Measurements from ENCODE around the gene NR1D1.

NR1D1 gene

DNA sequence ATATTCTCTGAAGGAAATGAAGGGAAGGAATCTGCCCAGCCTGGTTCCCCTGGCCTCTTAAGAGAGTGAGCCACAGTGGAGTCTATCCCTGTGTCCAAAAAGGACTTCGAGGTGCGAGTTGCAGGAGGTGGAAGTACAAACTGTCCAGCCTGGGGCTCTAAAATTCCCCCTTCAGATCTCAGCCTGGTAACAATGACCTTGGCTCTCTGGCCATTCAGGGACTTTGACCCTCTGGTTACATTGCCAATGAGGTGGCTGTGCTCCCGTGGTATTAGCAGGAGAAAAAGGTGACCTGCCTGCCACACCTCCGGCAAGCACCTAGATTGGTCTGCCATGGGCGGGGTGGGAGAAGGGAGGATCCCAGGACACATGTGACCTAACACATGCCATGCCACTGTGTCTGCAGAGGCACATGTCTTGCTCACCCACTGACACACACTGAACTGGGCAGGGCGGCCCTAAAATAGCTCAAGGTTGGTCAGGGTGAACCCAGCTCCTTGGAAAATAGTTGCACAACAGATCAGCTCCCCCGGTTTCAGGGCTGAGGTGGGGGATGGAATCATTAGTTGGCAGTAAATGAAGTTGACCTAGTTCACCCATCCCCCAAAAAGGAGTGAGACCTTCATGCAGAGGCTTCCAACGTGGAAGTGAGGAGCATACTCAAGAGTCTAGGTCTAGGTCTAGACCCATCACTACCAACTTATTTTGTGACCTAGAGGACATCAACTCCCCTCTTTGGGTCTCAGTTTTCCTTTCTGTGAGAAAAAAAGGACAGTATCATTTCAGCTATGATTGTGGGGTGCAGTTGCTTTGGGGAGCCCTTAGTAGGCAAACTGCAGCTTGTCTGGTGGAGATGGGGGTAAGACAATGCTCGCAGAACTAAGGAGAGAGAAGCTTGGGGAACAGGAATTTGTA lies 2.2 kb downstream of the NR1D1 start:
- Histone ChIP-seq H3K27ac (ENCODE audit: low read depth, low read length) (peak overlapping the region; percentile 42), H3K79me2 (ENCODE audit: control insufficient read depth, low read length) (no peaks in the 10 kb centered on the region), H4K20me1 (ENCODE audit: control insufficient read depth, insufficient read depth, low read depth, low read length) (no peaks in the 10 kb centered on the region), H3K4me1 (ENCODE audit: control insufficient read depth, low read length) (peaks cover 64% of the 10 kb centered on the region), H3K9me2 (replicated peaks; ENCODE audit: control insufficient read depth, low read length) (no peaks in the 10 kb centered on the region), H3F3A (ENCODE audit: control insufficient read depth, insufficient read depth) (no peaks in the 10 kb centered on the region), H3K36me3 (ENCODE audit: control insufficient read depth, low read length) (peaks cover 23% of the 10 kb centered on the region), H3K9me3 (ENCODE audit: control insufficient read depth, insufficient read depth, low read length) (no peaks in the 10 kb centered on the region), H3K27me3 (ENCODE audit: control insufficient read depth, low read length) (peaks cover 9% of the 10 kb centered on the region), H3K4me3 (ENCODE audit: low read length) (peak overlapping the region; percentile 74), H3K4me2 (ENCODE audit: low read length) (peak overlapping the region; percentile 92)
- TF ChIP-seq EZH2phosphoT487 (IDR thresholded peaks at IDR 0.05; ENCODE audit: borderline replicate concordance, low read length) = no peak
- TF ChIP-seq, protein P1, sequence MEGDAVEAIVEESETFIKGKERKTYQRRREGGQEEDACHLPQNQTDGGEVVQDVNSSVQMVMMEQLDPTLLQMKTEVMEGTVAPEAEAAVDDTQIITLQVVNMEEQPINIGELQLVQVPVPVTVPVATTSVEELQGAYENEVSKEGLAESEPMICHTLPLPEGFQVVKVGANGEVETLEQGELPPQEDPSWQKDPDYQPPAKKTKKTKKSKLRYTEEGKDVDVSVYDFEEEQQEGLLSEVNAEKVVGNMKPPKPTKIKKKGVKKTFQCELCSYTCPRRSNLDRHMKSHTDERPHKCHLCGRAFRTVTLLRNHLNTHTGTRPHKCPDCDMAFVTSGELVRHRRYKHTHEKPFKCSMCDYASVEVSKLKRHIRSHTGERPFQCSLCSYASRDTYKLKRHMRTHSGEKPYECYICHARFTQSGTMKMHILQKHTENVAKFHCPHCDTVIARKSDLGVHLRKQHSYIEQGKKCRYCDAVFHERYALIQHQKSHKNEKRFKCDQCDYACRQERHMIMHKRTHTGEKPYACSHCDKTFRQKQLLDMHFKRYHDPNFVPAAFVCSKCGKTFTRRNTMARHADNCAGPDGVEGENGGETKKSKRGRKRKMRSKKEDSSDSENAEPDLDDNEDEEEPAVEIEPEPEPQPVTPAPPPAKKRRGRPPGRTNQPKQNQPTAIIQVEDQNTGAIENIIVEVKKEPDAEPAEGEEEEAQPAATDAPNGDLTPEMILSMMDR (IDR thresholded peaks at IDR 0.05; ENCODE audit: low read depth, low read length, poor library complexity, severe bottlenecking) = no peak

DNA sequence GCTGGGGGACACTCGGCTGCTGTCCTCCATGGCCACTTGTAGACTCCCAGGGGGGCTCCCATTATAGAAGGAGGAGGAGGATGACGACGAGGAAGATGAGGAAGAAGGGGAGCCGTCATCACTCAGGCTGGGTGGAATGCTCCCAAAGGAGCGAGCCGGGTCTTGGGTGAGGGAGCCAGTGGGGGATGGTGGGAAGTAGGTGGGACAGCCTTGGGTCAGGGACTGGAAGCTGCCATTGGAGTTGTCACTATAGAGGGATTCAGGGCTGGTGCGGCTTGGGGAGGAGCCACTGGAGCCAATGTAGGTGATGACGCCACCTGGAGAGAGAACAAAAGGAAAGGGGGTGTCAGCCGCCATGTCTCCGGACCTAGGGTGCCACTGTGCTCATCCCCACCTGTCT lies 3.3 kb downstream of the NR1D1 start:
- no peak overlapping the region for H3K27ac ChIP-seq (ENCODE audit: low read depth, low read length)
- H3K36me3 ChIP-seq (ENCODE audit: control insufficient read depth, low read length) = peaks cover 23% of the 10 kb centered on the region
- no peaks in the 10 kb centered on the region for H3K9me3 ChIP-seq (ENCODE audit: control insufficient read depth, insufficient read depth, low read length)
- H3F3A ChIP-seq (ENCODE audit: control insufficient read depth, insufficient read depth) = no peaks in the 10 kb centered on the region
- TF ChIP-seq, protein P1 (IDR thresholded peaks at IDR 0.05; ENCODE audit: low read depth, low read length, poor library complexity, severe bottlenecking) = no peak
- no peak for TF ChIP-seq EZH2phosphoT487 (IDR thresholded peaks at IDR 0.05; ENCODE audit: borderline replicate concordance, low read length)
- no peaks in the 10 kb centered on the region for H3K9me2 ChIP-seq (replicated peaks; ENCODE audit: control insufficient read depth, low read length)
- no peak overlapping the region for H3K4me3 ChIP-seq (ENCODE audit: low read length)
- H4K20me1 ChIP-seq (ENCODE audit: control insufficient read depth, insufficient read depth, low read depth, low read length) = no peaks in the 10 kb centered on the region
- peaks cover 5% of the 10 kb centered on the region; the same call in 1 of the 2 replicates for H3K27me3 ChIP-seq (ENCODE audit: control insufficient read depth, low read length)
- H3K4me2 ChIP-seq (ENCODE audit: low read length) = 0 out of 2 replicates have a peak overlapping the region, but pooled peaks have one; percentile 49
- no peaks in the 10 kb centered on the region for H3K79me2 ChIP-seq (ENCODE audit: control insufficient read depth, low read length)
- peaks cover 64% of the 10 kb centered on the region for H3K4me1 ChIP-seq (ENCODE audit: control insufficient read depth, low read length)

DNA sequence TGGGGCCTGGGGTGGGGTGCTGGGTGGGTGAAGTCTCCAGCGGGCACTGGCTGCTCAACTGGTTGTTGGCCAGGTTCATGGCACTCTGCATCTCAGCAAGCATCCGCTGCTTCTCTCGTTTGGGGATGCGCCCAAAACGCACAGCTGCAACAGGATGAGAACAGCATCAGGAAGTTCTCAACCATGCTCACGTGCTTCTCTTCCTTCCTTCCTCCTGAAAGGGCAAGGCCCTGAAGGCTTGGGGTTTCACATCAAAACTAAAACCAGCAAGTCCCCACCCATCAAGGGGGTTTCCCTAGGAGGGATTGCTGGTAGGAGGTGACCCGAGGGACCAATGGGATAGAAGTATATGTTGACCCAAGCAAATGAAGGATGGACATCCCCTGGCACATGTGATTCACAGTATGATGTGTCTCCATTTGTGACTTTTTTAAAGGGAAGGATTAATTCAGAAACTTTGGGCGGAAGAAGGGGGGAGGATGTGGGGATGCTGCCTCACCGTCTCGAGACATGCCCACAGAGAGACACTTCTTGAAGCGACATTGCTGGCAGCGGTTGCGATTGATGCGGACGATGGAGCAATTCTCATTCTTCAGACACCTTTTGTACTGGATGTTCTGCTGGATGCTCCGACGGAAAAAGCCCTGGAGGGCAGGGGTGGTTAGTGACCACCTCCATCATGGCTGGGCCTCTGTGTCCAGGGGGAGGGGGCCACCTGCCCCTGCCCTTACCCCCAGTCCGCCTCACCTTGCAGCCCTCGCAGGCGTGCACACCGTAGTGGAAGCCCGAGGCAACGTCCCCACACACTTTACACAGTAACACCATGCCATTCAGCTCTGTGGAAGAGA lies 4.2 kb downstream of the NR1D1 start:
- Histone ChIP-seq H3K9me2 (replicated peaks; ENCODE audit: control insufficient read depth, low read length) (no peaks in the 10 kb centered on the region), H3K9me3 (ENCODE audit: control insufficient read depth, insufficient read depth, low read length) (no peaks in the 10 kb centered on the region), H3K79me2 (ENCODE audit: control insufficient read depth, low read length) (no peaks in the 10 kb centered on the region), H3K36me3 (ENCODE audit: control insufficient read depth, low read length) (peaks cover 23% of the 10 kb centered on the region), H3K27ac (ENCODE audit: low read depth, low read length) (peak overlapping the region; percentile 39), H3K27me3 (ENCODE audit: control insufficient read depth, low read length) (peaks cover 3% of the 10 kb centered on the region; the same call in 1 of the 2 replicates), H4K20me1 (ENCODE audit: control insufficient read depth, insufficient read depth, low read depth, low read length) (no peaks in the 10 kb centered on the region), H3F3A (ENCODE audit: control insufficient read depth, insufficient read depth) (no peaks in the 10 kb centered on the region), H3K4me1 (ENCODE audit: control insufficient read depth, low read length) (peaks cover 60% of the 10 kb centered on the region), H3K4me2 (ENCODE audit: low read length) (peak overlapping the region; percentile 49), H3K4me3 (ENCODE audit: low read length) (peak overlapping the region; percentile 27)
- TF ChIP-seq EZH2phosphoT487 (IDR thresholded peaks at IDR 0.05; ENCODE audit: borderline replicate concordance, low read length) = no peak
- TF ChIP-seq, protein P1 (IDR thresholded peaks at IDR 0.05; ENCODE audit: low read depth, low read length, poor library complexity, severe bottlenecking) = no peak

All from DOHH2 (cell line).